Stimulated activated memory B cell treated with anti-CD40 and anti-IgM and Interleukin-4, amounts not matched to agents 10 μg/mL and 1 μg/mL and 100 μg/mL, for 72 hours (primary cell): Measurements from ENCODE around the gene ELP6.

ENCODE experiments used
- ATAC-seq: fragments of 150-1000 bp; cut with Tn5 transposase; 2 replicates; pipeline ENCODE4 v1.10.0; 2021
- H3K27ac Mint-ChIP-seq: one replicate; pipeline ENCODE4 v1.8.0; 2022; ENCODE audit warnings: mild to moderate bottlenecking, mixed read lengths
- H3K27me3 Mint-ChIP-seq: one replicate; pipeline ENCODE4 v1.8.0; 2022; ENCODE audit warnings: mixed read lengths
- H3K36me3 Mint-ChIP-seq: one replicate; pipeline ENCODE4 v1.8.0; 2022; ENCODE audit warnings: mixed read lengths
- H3K4me1 Mint-ChIP-seq: one replicate; pipeline ENCODE4 v1.8.0; 2022; ENCODE audit warnings: mixed read lengths
- H3K4me3 Mint-ChIP-seq: one replicate; pipeline ENCODE4 v1.8.0; 2022; ENCODE audit warnings: mild to moderate bottlenecking, moderate library complexity, mixed read lengths
- H3K9me3 Mint-ChIP-seq: one replicate; pipeline ENCODE4 v1.8.0; 2022; ENCODE audit warnings: mixed read lengths

Gene ELP6, protein sequence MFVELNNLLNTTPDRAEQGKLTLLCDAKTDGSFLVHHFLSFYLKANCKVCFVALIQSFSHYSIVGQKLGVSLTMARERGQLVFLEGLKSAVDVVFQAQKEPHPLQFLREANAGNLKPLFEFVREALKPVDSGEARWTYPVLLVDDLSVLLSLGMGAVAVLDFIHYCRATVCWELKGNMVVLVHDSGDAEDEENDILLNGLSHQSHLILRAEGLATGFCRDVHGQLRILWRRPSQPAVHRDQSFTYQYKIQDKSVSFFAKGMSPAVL

DNA sequence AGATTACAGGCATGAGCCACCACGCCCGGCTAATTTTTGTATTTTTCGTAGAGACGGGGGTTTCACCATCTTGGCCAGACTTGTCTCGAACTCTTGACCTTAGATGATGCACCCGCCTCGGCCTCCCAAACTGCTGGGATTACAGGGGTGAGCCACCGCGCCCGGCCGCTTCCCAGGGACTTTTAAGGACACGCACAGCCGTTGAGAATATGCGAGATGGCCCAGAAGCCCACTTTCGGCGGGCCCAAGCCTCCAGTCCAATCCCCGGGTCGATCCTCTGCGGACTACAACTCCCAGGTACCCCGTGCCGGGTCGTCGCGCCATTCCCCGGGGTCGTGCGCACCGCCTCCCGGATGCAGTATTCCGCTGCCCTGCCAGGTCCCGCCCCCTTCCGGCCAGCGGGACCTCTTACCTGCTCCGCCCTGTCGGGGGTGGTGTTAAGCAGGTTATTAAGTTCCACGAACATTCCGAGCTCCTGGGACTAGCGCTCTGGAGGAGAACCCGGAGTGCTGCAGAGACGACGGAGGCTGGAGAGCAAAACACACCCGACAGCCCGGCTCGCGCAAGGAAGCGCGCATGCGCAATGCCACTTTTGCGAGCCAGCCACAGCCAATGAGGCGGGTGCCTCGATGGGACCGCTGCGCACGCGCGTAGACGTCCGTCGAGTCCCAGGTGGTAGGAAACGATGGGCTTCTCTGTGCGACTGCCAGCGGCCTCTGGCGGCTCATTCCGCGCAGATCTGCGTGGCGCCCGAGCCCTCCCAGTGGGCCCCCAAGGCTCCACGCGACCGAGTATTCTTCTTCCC lies at the start of gene ELP6:
Gene ELP6 (minus strand): TSS at position 588 of the 805 bp plus-strand sequence. CDS start 122 bp downstream, at position 466.
- ATAC-seq, result peak; percentile 99
- Mint-ChIP-seq H3K4me1 (peaks cover 18% of the 10 kb centered on the region), H3K27me3 (no peaks in the 10 kb centered on the region), H3K36me3 (peaks cover 5% of the 10 kb centered on the region), H3K9me3 (no peaks in the 10 kb centered on the region), H3K4me3 (peak within 1 kb of the TSS; percentile 97), H3K27ac (peak within 1 kb of the TSS; percentile 97)

DNA sequence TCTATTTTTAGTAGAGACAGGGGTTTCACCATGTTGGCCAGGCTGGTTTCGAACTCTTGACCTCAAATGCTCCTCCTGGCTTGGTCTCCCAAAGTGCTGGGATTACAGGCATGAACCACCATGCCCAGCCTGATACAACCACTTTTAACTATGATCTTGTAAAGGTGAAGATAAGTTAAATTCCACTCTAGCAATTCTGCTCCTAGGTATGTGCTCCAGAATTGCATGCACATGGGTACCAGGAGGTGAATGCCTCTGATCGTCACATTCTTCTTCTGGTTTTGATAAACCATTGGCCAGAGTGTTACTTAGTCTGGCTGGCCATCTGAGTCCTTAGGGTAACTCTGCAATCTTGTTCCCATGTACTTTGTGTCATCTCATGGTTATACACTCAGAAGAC lies 42.8 kb upstream of the ELP6 start:
- Mint-ChIP-seq H3K4me3 (no peak overlapping the region), H3K9me3 (no peaks in the 10 kb centered on the region)

DNA sequence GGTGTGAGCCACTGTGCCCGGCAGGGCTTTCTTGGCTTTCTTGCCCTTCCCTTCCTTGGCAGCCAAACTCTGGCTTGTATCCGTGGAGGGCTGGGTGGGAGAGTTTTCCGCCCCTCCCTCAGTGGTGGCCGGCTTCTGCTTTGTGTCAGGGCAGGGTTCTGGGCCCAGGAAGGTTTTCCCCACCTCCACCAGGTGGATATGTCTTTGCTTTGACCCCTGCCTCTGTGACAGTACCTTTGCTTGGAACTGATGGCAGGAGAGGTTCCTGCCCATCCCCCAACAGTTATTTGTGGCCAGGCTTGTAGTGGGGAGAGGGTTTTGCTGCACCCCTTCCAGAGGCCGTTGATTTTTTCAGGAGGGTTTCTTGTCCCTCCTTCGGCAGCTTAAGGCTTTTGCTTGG lies 40.8 kb upstream of the ELP6 start:
- Mint-ChIP-seq H3K9me3 (no peaks in the 10 kb centered on the region), H3K36me3 (no peaks in the 10 kb centered on the region), H3K27me3 (peaks cover 41% of the 10 kb centered on the region), H3K27ac (no peak overlapping the region), H3K4me3 (no peak overlapping the region), H3K4me1 (peaks cover 6% of the 10 kb centered on the region)
- no peak for ATAC-seq

More for the DNA sequence above, 42.8 kb upstream of the ELP6 start:
- ATAC-seq, result no peak
- Mint-ChIP-seq H3K4me1 (no peaks in the 10 kb centered on the region), H3K27me3 (peaks cover 23% of the 10 kb centered on the region), H3K27ac (no peak overlapping the region), H3K36me3 (no peaks in the 10 kb centered on the region)

DNA sequence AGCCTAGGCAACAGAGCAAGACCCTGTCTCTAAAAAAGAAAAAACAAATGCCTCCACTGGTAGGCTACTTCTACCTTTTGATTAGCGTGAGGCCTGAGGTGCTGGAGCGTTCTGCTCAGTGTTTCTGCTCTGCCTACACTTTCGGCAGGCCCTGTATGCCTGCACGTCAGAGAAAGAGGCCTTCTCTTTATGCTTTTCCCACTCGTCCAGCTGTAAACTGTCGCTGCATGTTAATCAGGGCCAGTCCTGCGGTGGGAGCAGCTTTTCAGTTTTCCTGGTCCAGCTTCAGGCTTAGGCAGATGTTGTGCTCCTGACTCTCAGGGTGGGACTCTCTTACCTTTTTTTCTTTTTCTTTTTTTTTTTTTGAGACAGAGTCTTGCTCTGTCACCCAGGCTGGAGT lies 39.9 kb upstream of the ELP6 start:
- Mint-ChIP-seq H3K27me3 (peaks cover 41% of the 10 kb centered on the region), H3K4me1 (peaks cover 6% of the 10 kb centered on the region), H3K36me3 (no peaks in the 10 kb centered on the region), H3K27ac (no peak overlapping the region), H3K9me3 (no peaks in the 10 kb centered on the region), H3K4me3 (no peak overlapping the region)
- no peak for ATAC-seq

DNA sequence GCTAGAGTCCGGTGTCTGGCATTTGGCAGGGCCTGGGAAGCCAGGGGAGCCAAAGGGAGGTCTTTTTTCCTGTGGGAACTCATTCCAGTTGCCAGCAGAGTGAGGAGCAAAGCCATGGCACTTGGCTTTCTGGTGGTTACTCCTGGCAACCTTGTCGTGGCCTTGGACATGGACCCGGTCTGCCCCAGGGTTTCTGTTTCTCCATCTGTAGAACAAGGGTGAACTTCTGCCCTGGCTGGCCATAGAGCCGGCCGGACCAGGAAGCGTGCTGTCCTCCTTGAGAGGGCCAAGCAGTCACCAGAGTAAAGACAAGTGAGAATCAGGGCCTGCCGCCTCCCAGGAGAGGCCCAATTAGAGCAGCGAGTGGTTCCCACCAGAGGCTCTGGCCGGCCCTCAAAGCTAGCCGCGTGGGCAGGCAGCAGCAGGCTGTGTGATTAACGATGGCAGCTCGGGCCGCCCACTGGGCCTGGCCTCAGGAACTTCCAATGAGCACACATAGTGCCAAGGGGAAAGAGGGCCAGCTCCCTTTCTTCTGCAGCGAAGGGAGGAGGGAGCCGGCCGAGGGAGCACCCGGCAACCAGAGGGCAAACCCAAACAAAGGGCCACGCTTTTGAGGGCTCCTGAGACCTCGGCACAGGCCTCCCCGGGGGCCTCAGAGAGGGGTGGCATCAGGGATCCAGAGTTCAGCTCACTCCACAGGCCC lies 29.1 kb upstream of the ELP6 start:
- no peaks in the 10 kb centered on the region for H3K36me3 Mint-ChIP-seq
- H3K4me3 Mint-ChIP-seq, result no peak overlapping the region
- peaks cover 14% of the 10 kb centered on the region for H3K27me3 Mint-ChIP-seq
- no peak overlapping the region for H3K27ac Mint-ChIP-seq
- H3K9me3 Mint-ChIP-seq, result no peaks in the 10 kb centered on the region
- ATAC-seq, result no peak
- H3K4me1 Mint-ChIP-seq, result no peaks in the 10 kb centered on the region

DNA sequence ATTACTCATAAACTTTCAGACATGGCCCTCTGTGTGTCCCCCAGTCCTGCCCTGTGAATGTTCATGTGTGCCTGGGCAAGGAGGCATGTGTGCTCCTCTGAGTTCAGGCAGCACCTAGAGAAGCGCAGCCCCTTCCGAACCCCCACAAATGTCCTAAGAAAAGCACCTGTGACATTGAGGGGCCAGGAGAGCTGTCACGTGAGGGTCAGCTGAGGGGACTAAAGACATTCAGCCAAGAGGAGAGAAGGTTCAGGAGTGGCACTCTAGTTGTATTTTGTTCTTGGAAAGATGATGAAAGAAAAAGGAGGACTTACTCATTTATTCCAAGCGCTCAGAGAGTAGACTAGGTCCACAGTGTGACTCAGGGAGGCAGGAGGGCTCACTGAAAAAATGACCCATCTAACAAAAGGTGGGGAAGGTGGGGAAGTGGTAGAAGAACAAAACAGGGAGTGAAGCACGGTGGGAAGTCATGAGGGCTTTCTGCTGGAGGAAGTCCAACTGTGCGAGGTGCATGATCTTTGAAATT lies 28.1 kb upstream of the ELP6 start:
- no peaks in the 10 kb centered on the region for H3K4me1 Mint-ChIP-seq
- H3K36me3 Mint-ChIP-seq, result no peaks in the 10 kb centered on the region
- no peaks in the 10 kb centered on the region for H3K9me3 Mint-ChIP-seq
- no peak for ATAC-seq
- H3K27ac Mint-ChIP-seq, result no peak overlapping the region
- H3K4me3 Mint-ChIP-seq, result no peak overlapping the region
- H3K27me3 Mint-ChIP-seq, result peaks cover 21% of the 10 kb centered on the region

DNA sequence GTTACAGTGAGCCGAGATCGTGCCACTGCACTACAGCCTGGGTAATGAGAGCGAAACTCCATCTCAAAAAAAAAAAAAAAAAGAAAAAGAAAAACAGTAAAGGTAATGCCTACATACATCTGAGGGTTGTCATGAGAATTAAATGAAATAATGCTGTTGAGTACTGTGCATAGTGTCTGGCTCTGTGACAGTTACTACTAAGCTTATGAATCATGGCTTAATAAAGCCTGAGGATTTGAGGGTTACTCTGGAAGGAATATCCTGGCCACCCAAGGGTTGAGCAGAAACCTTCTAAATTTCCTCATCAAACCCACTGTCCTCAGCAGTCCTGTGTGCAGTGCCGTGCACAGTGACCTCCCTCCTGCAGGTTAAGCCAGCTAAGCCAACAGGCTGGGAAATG lies 26.8 kb upstream of the ELP6 start:
- no peak for ATAC-seq
- H3K9me3 Mint-ChIP-seq, result no peaks in the 10 kb centered on the region

DNA sequence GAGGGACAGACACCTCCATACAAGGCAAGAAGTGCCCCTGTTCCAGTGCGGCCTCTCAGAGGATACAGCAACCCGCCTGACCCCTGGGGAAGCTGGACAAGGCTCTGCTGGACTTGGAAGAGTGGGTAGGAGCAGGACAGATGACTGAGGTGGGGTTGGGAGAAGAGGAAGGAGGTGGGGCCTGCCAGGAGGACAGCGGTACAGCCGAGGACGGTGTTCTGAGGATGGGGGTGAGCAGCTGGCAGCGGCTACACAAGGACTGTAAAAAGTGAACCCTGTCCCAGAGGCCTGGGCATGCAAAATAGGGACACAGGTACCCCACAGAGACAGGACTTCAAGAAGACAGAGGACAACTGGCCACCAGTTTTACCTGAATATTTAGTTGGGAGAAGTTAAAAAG lies 23.5 kb upstream of the ELP6 start:
- H3K4me3 Mint-ChIP-seq, result no peak overlapping the region
- H3K9me3 Mint-ChIP-seq, result no peaks in the 10 kb centered on the region
- H3K27ac Mint-ChIP-seq, result no peak overlapping the region
- no peaks in the 10 kb centered on the region for H3K36me3 Mint-ChIP-seq
- H3K27me3 Mint-ChIP-seq, result peaks cover 54% of the 10 kb centered on the region
- ATAC-seq, result no peak
- H3K4me1 Mint-ChIP-seq, result no peaks in the 10 kb centered on the region

More for the DNA sequence above, 26.8 kb upstream of the ELP6 start:
- Mint-ChIP-seq H3K4me1 (no peaks in the 10 kb centered on the region), H3K36me3 (no peaks in the 10 kb centered on the region), H3K27ac (no peak overlapping the region), H3K27me3 (peaks cover 35% of the 10 kb centered on the region), H3K4me3 (no peak overlapping the region)

DNA sequence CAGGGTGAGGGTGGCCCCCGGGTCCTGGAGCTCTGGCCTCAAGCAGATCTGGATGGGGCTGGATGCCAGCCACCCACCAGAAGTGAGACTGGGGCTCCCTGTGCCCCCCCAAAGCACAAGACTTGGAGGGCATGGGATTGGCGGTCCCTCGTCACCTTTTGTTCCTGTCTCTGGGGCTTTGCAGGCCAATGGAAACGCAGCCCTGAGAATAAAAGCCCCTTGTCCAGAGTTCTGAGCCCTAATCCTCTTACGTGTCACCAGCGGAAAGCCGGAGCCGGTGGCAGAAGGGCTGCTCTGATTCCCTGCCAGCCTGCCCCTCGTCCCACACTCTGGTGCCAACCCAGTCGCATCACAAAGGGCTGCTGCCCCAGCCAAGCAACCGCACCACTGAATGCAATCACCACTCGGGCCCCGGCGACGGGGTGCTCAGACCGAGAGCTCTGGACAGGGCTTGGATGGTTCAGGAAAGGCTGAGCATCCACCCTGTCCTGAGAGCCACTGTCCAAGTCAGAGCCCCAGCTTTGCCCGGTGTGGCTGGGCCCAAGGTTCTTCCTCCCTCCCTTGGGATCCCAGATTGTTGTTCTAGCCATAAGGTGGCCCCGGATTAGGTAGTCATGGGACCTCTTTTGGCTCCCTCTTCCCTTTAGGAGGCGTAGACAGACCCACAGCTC lies 22.8 kb upstream of the ELP6 start:
- no peak for ATAC-seq
- H3K4me1 Mint-ChIP-seq, result no peaks in the 10 kb centered on the region
- H3K36me3 Mint-ChIP-seq, result no peaks in the 10 kb centered on the region
- H3K4me3 Mint-ChIP-seq, result no peak overlapping the region
- H3K27me3 Mint-ChIP-seq, result peaks cover 54% of the 10 kb centered on the region
- no peak overlapping the region for H3K27ac Mint-ChIP-seq
- H3K9me3 Mint-ChIP-seq, result no peaks in the 10 kb centered on the region

DNA sequence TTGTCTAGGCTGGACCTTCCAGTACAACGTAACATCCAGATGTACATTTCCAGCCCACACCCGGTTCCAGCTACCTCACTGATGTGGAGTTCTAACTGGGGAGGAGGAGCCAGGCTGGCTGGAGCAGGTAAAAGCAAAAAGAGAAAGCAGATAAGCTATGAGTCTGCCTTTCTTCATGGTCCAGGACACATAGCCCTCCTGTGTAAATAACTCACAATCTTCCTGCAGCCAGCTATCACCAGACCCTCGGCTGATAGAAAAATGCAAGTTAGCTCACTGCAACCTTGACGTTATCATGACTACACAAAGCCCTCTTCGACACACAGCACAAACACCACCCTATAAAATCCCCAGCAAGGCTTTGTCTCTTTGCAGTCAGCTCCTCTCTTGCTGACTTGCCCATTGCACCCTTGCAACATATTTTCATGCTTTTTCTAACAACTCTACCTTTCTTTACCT lies 20.5 kb upstream of the ELP6 start:
- Mint-ChIP-seq H3K27me3 (peaks cover 52% of the 10 kb centered on the region), H3K36me3 (no peaks in the 10 kb centered on the region), H3K27ac (no peak overlapping the region), H3K9me3 (no peaks in the 10 kb centered on the region), H3K4me1 (no peaks in the 10 kb centered on the region), H3K4me3 (no peak overlapping the region)
- no peak for ATAC-seq

DNA sequence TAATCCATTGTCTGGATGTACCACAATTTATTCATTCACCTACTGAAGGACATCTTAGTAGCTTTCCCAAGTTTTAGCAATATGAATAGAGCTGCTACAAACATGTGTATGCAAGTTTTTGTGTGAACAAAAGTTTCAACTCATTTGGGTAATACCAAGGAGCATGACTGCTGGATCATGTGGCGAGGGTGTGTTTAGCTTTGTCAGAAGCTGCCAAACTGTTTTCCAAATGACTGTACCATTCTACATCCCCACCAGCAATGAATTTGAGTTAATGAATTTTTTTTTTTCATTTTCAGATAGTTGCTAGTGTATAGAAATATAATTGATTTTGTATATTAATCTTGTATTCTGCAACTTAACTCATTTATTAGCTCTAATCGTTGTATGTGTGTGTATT lies 20.0 kb upstream of the ELP6 start:
- no peaks in the 10 kb centered on the region for H3K36me3 Mint-ChIP-seq
- H3K4me3 Mint-ChIP-seq, result no peak overlapping the region
- H3K27me3 Mint-ChIP-seq, result peaks cover 47% of the 10 kb centered on the region
- no peak overlapping the region for H3K27ac Mint-ChIP-seq
- no peaks in the 10 kb centered on the region for H3K4me1 Mint-ChIP-seq
- no peak for ATAC-seq
- no peaks in the 10 kb centered on the region for H3K9me3 Mint-ChIP-seq

DNA sequence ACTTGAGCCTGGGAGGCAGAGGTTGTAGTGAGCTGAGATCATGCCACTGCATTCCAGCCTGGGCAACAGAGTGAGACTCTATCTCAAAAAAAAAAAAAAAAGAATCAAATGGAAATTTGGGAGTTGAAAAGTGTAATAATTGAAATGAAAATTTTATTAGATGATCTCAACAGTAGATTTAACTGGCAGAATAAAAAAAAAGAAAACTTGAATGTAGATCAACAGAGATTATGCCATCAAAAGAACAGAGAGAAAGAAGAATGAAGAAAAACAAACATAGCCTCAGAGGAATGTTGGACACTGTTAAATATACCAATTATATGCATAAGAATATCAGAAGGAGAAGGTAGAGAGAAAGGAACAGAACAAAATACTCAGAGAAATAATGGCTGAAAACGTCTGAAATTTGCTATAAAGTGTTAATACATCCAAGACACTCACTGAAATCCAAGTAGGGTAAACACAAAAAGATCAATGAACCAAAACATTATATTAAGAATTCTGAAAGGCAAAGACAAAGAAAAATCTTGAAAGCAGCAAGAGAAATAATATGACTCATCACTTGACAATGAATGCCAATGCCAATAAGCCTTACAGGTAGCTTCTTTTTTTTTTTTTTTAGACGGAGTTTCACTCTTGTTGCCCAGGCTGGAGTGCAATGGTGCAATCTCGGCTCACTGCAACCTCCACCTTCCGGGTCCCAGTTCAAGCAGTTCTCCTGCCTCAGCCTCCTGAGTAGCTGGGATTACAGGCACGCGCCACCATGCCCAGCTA lies 14.6 kb upstream of the ELP6 start:
- Mint-ChIP-seq H3K36me3 (peaks cover 6% of the 10 kb centered on the region), H3K4me1 (peaks cover 10% of the 10 kb centered on the region), H3K9me3 (peaks cover 5% of the 10 kb centered on the region), H3K27me3 (peaks cover 7% of the 10 kb centered on the region), H3K4me3 (no peak overlapping the region), H3K27ac (no peak overlapping the region)
- ATAC-seq, result no peak

DNA sequence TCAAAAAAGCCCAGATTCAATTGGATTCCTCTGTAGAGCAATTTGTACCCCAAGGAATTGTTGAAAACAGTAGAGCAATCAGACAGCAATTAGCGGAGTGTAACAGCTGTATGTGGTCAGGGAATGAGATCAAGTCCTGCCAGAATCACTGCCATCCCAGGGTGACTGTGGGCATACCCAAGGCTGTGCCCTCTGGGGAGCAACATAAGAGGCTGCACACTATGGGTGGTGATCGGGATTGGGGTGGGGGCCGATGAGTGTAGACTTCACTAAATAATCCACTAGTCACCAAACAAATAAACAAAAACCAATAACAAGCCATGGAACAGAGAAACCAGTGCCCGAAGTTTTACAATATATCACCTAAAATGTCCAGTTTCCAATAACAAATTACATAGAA lies 12.1 kb upstream of the ELP6 start:
- H3K4me1 Mint-ChIP-seq, result peaks cover 20% of the 10 kb centered on the region
- peaks cover 5% of the 10 kb centered on the region for H3K9me3 Mint-ChIP-seq
- H3K4me3 Mint-ChIP-seq, result no peak overlapping the region
- no peak for ATAC-seq
- no peaks in the 10 kb centered on the region for H3K27me3 Mint-ChIP-seq
- peaks cover 6% of the 10 kb centered on the region for H3K36me3 Mint-ChIP-seq
- H3K27ac Mint-ChIP-seq, result no peak overlapping the region

DNA sequence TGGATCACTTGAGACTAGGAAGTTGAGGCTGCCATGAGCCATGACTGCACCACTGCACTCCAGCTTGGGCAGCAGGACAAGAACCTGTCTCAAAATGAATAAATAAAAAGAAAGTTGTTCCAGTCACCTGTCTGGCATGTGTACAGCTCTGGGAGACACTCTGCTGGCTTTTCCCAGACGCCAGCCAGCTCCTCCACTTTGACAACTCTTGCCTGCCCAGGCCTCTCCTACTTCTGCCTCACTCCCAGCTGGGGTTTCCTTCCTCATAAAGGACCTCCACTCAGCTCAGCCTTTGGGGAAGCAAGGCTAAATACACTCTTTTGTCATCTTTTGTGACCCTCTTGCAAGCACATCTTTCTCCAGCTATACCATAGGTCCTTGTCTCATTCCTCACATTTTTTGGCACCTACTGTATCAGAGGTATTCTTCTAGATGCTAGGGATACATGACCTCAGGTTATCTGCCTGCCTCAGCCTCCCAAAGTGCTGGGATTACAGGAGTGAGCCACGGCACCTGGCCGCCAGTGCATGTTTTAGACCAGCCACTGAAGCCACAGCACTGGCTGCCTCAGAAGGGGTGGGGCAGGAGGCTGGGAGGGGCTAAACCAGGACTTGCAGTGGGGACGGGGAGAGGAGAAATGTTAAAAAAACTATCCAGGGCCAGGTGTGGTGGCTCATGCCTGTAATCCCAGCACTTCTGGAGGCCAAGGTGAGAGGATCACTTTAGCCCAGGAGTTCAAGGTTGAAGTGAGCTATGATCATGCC lies 10.0 kb upstream of the ELP6 start:
- Mint-ChIP-seq H3K27me3 (no peaks in the 10 kb centered on the region), H3K4me3 (no peak overlapping the region), H3K9me3 (peaks cover 5% of the 10 kb centered on the region), H3K36me3 (peaks cover 6% of the 10 kb centered on the region), H3K4me1 (peaks cover 20% of the 10 kb centered on the region), H3K27ac (no peak overlapping the region)
- no peak for ATAC-seq
